H9 (cell line): Measurements from ENCODE around the gene ARSJ. TPM values are rescaled to one million over a fixed set of nuclear protein-coding genes. Genes with fewer than 3 reads are reported as not detected.

ENCODE experiments used
- DNase-seq: peaks from one replicate; pipeline ENCODE4 v3.0.0-alpha.2; 2017
- H2AFZ ChIP-seq: one replicate; pipeline ENCODE4 v1.6.1; 2013; ENCODE audit warnings: mild to moderate bottlenecking, low read length, control low read depth, moderate library complexity
- H2AK5ac ChIP-seq: 2 replicates; pipeline ENCODE4 v1.6.1; 2013; ENCODE audit warnings: low read length, control low read depth, mixed read lengths; ENCODE audit not compliant: insufficient read length
- H2BK120ac ChIP-seq: one replicate; pipeline ENCODE4 v1.6.1; 2013; ENCODE audit warnings: low read depth, mild to moderate bottlenecking, low read length, control low read depth, inconsistent platforms; ENCODE audit not compliant: poor library complexity, severe bottlenecking
- H2BK12ac ChIP-seq: 2 replicates; pipeline ENCODE4 v1.6.1; 2013; ENCODE audit warnings: low read length, control low read depth, mixed read lengths, low read depth; ENCODE audit not compliant: insufficient read length
- H2BK15ac ChIP-seq: 2 replicates; pipeline ENCODE4 v1.6.1; 2013; ENCODE audit warnings: low read depth, low read length, control low read depth
- H2BK20ac ChIP-seq: one replicate; pipeline ENCODE4 v1.6.1; 2013; ENCODE audit warnings: low read depth, mild to moderate bottlenecking, low read length, control low read depth, inconsistent platforms; ENCODE audit not compliant: poor library complexity, severe bottlenecking
- H2BK5ac ChIP-seq: 2 replicates; pipeline ENCODE4 v1.6.1; 2013; ENCODE audit warnings: low read length, control low read depth, mixed read lengths; ENCODE audit not compliant: insufficient read length
- H3K14ac ChIP-seq: 2 replicates; pipeline ENCODE4 v1.6.1; 2013; ENCODE audit warnings: low read length, control low read depth; ENCODE audit not compliant: insufficient read depth
- H3K18ac ChIP-seq: 2 replicates; pipeline ENCODE4 v1.6.1; 2013; ENCODE audit warnings: low read depth, mild to moderate bottlenecking, mixed read lengths, low read length, control low read depth; ENCODE audit not compliant: insufficient read length
- H3K23ac ChIP-seq: 2 replicates; pipeline ENCODE4 v1.6.1; 2013; ENCODE audit warnings: low read length, control low read depth, mixed read lengths, low read depth; ENCODE audit not compliant: insufficient read length
- H3K23me2 ChIP-seq: 2 replicates; pipeline ENCODE4 v1.6.1; 2013; ENCODE audit warnings: low read depth, mild to moderate bottlenecking, mixed read lengths, low read length, control low read depth; ENCODE audit not compliant: insufficient read length, poor library complexity, severe bottlenecking
- H3K27ac ChIP-seq: 2 replicates; pipeline ENCODE4 v1.5.1; 2013; ENCODE audit warnings: low read length, control low read depth, mixed read lengths, low read depth; ENCODE audit not compliant: insufficient read length
- H3K27me3 ChIP-seq: 2 replicates; pipeline ENCODE4 v1.6.1; 2013; ENCODE audit warnings: low read length, control low read depth, inconsistent platforms; ENCODE audit not compliant: insufficient read depth
- H3K4ac ChIP-seq: 2 replicates; pipeline ENCODE4 v1.6.1; 2013; ENCODE audit warnings: low read depth, mild to moderate bottlenecking, control low read depth, inconsistent platforms, low read length, moderate library complexity
- H3K4me1 ChIP-seq: 2 replicates; pipeline ENCODE4 v1.6.1; 2013; ENCODE audit warnings: low read length, control low read depth, inconsistent platforms; ENCODE audit not compliant: insufficient read depth
- H3K4me2 ChIP-seq: 2 replicates; pipeline ENCODE4 v1.6.1; 2013; ENCODE audit warnings: low read length, control low read depth, mixed read lengths; ENCODE audit not compliant: insufficient read length, insufficient read depth
- H3K56ac ChIP-seq: 2 replicates; pipeline ENCODE4 v1.6.1; 2013; ENCODE audit warnings: low read depth, mild to moderate bottlenecking, mixed read lengths, low read length, control low read depth; ENCODE audit not compliant: insufficient read length
- H3K79me1 ChIP-seq: 2 replicates; pipeline ENCODE4 v1.6.1; 2013; ENCODE audit warnings: low read depth, mild to moderate bottlenecking, moderate library complexity, low read length, control low read depth, inconsistent platforms; ENCODE audit not compliant: insufficient read depth, poor library complexity, severe bottlenecking
- H3K79me2 ChIP-seq: 2 replicates; pipeline ENCODE4 v1.6.1; 2013; ENCODE audit warnings: low read length, control low read depth, inconsistent platforms; ENCODE audit not compliant: insufficient read depth
- H3K9ac ChIP-seq: 2 replicates; pipeline ENCODE4 v1.6.1; 2013; ENCODE audit warnings: low read length, control low read depth, mixed read lengths; ENCODE audit not compliant: insufficient read length; ENCODE audit errors: extremely low read depth
- H3K9me3 ChIP-seq: one replicate; pipeline ENCODE4 v1.6.1; 2013; ENCODE audit warnings: low read depth, low read length, inconsistent platforms; ENCODE audit not compliant: control insufficient read depth
- H3T11ph ChIP-seq: one replicate; pipeline ENCODE4 v1.6.1; 2013; ENCODE audit warnings: mild to moderate bottlenecking, low read length, control low read depth, inconsistent platforms
- H4K20me1 ChIP-seq: one replicate; pipeline ENCODE4 v1.6.1; 2013; ENCODE audit not compliant: control insufficient read depth, insufficient read length, insufficient read depth
- H4K5ac ChIP-seq: 2 replicates; pipeline ENCODE4 v1.6.1; 2013; ENCODE audit warnings: low read depth, mild to moderate bottlenecking, mixed read lengths, low read length, control low read depth; ENCODE audit not compliant: insufficient read length
- H4K8ac ChIP-seq: replicated peaks from 2 replicates; pipeline ENCODE4 v1.6.1; 2013; ENCODE audit warnings: low read length, control low read depth, mixed read lengths, low read depth; ENCODE audit not compliant: insufficient read length
- H4K91ac ChIP-seq: 2 replicates; pipeline ENCODE4 v1.6.1; 2013; ENCODE audit warnings: low read depth, mild to moderate bottlenecking, moderate library complexity, mixed read lengths, low read length, control low read depth; ENCODE audit not compliant: insufficient read length
- H3K27ac Mint-ChIP-seq, 3 experiments: 2 replicates in 2 of 3; 3 replicates in 1 of 3; pipeline ENCODE4 v1.8.0; 2020 to 2021; ENCODE audit warnings: mixed read lengths in 3 of 3, mild to moderate bottlenecking in 1 of 3, moderate library complexity in 1 of 3
- H3K27me3 Mint-ChIP-seq: 2 replicates; pipeline ENCODE4 v1.8.0; 2021; ENCODE audit warnings: low read depth, mild to moderate bottlenecking, moderate library complexity, mixed read lengths
- H3K36me3 Mint-ChIP-seq, 3 experiments: 2 replicates in 2 of 3; 3 replicates in 1 of 3; pipeline ENCODE4 v1.8.0; 2020 to 2021; ENCODE audit warnings: low read depth in 3 of 3, mixed read lengths in 3 of 3; ENCODE audit not compliant: insufficient read depth in 1 of 3
- H3K4me1 Mint-ChIP-seq, 2 experiments: 2 replicates each; pipeline ENCODE4 v1.8.0; 2020; ENCODE audit warnings: mixed read lengths in 2 of 2
- H3K4me3 Mint-ChIP-seq, 2 experiments: 2 replicates in 1 of 2; 3 replicates in 1 of 2; pipeline ENCODE4 v1.8.0; 2020 to 2021; ENCODE audit warnings: mild to moderate bottlenecking in 2 of 2, mixed read lengths in 2 of 2, moderate library complexity in 1 of 2
- H3K9me3 Mint-ChIP-seq, 2 experiments: 2 replicates in 1 of 2; 3 replicates in 1 of 2; pipeline ENCODE4 v1.8.0; 2020; ENCODE audit warnings: mild to moderate bottlenecking in 2 of 2, mixed read lengths in 2 of 2, moderate library complexity in 1 of 2
- WGBS: extraction: QIAGEN DNeasy Blood & Tissue Kit; methylation state at CpG from one replicate; pipeline ENCODE4 v1.1.7; 2013; ENCODE audit warnings: missing lambda C conversion rate, low lambda C conversion rate, mixed read lengths; ENCODE audit not compliant: insufficient read length; ENCODE audit errors: extremely low coverage; 5-methylcytosine and 5-hydroxymethylcytosine counted together
- total RNA-seq: library from RNA; stranded (reverse); gene quantifications from 2 replicates; pipeline ENCODE4 v1.2.1, GENCODE V29; 2021
- TF ChIP-seq, protein P1 (sequence below): fragments of 200-600 bp; sonication (generic); conservative IDR thresholded peaks from 3 replicates; pipeline ENCODE4 v1.8.0; 2021; ENCODE audit warnings: antibody characterized with exemption, mild to moderate bottlenecking

The ARSJ gene
- total RNA-seq, 1 experiment from 2014 or later = 1.1 TPM

DNA sequence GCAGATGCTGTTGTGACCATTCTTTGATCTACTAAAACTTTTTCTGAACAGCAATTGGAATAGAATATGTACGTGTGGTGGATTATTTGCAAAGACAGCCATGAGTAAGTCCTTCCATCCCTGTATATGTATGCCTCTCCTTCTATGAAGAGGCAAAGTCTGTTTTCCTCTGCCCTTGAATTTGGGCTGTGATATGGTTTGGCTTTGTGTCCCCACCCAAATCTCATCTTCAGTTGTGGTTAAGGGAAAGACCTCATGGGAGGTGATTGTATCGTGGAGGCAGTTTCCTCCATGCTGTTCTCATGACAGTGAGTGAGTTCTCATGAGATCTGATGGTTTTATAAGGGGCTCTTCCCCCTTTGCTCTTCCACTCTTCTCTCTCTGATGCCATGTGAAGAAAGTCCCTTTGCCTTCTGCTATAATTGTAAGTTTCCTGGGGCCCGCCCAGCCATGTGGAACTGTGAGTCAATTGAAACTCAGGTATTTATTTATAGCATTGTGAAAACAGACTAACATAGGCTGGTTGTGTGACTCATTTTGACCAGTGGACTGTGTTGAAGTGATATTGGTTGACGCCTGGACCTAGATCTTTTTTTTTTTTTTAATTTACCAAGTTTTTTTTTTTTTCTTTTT, 109.6 kb downstream of the ARSJ start:
- H3T11ph ChIP-seq = no peak overlapping the region
- no peak for DNase-seq
- H3K9me3 Mint-ChIP-seq = no peaks in the 10 kb centered on the region
- H3K14ac ChIP-seq = no peak overlapping the region
- H3K9me3 ChIP-seq = no peaks in the 10 kb centered on the region
- H4K20me1 ChIP-seq = no peaks in the 10 kb centered on the region
- H3K36me3 Mint-ChIP-seq = peaks cover 0 to 2% (median 2%) of the 10 kb centered on the region in 3 experiments; a peak in 4 of 7 replicates
- no peak overlapping the region for H2BK15ac ChIP-seq
- H3K27ac Mint-ChIP-seq = no peak overlapping the region
- H3K27me3 Mint-ChIP-seq = no peaks in the 10 kb centered on the region
- no peak overlapping the region for H3K56ac ChIP-seq
- no peak overlapping the region for H4K8ac ChIP-seq
- H3K4ac ChIP-seq = no peak overlapping the region
- no peaks in the 10 kb centered on the region for H3K23me2 ChIP-seq
- no peak overlapping the region for H2AFZ ChIP-seq
- H3K4me1 Mint-ChIP-seq = peaks cover 35 to 42% of the 10 kb centered on the region in 2 experiments
- no peak overlapping the region for H2AK5ac ChIP-seq
- H2BK20ac ChIP-seq = no peak overlapping the region
- no peak overlapping the region for H2BK12ac ChIP-seq
- no peak overlapping the region for H3K27ac ChIP-seq
- H3K4me3 Mint-ChIP-seq = no peak overlapping the region
- no peaks in the 10 kb centered on the region for H3K27me3 ChIP-seq
- WGBS = no CpG with 5 or more reads among the region's 4 CpGs
- H4K5ac ChIP-seq = no peak overlapping the region
- H3K23ac ChIP-seq = no peak overlapping the region
- no peaks in the 10 kb centered on the region for H3K79me1 ChIP-seq
- no peak overlapping the region for H3K9ac ChIP-seq
- no peaks in the 10 kb centered on the region; the same call in 1 of the 2 replicates for H3K4me1 ChIP-seq
- H3K18ac ChIP-seq = no peak overlapping the region
- no peak overlapping the region for H2BK5ac ChIP-seq
- TF ChIP-seq, protein P1, sequence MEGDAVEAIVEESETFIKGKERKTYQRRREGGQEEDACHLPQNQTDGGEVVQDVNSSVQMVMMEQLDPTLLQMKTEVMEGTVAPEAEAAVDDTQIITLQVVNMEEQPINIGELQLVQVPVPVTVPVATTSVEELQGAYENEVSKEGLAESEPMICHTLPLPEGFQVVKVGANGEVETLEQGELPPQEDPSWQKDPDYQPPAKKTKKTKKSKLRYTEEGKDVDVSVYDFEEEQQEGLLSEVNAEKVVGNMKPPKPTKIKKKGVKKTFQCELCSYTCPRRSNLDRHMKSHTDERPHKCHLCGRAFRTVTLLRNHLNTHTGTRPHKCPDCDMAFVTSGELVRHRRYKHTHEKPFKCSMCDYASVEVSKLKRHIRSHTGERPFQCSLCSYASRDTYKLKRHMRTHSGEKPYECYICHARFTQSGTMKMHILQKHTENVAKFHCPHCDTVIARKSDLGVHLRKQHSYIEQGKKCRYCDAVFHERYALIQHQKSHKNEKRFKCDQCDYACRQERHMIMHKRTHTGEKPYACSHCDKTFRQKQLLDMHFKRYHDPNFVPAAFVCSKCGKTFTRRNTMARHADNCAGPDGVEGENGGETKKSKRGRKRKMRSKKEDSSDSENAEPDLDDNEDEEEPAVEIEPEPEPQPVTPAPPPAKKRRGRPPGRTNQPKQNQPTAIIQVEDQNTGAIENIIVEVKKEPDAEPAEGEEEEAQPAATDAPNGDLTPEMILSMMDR = no peak
- no peak overlapping the region for H2BK120ac ChIP-seq
- no peak overlapping the region for H3K4me2 ChIP-seq
- no peaks in the 10 kb centered on the region for H3K79me2 ChIP-seq
- H4K91ac ChIP-seq = no peak overlapping the region
